SK-N-SH (cell line): ENCODE data around the gene CLMP. TPM values are rescaled to one million over a fixed set of nuclear protein-coding genes. Genes with fewer than 3 reads are reported as not detected.

Source experiments
- CTCF ChIA-PET: fragments of 300-600, 350-600 bp; formaldehyde crosslinking; extraction: SDS; loops from one replicate; lab custom pipeline; 2021; lab: Yijun Ruan, JAX
- POLR2A ChIA-PET: fragments of 350-600 bp; sonication (Branson Sonifier 250); formaldehyde crosslinking; extraction: SDS; loops from one replicate; lab custom pipeline; 2020; ENCODE audit warnings: antibody characterized with exemption, inconsistent platforms; lab: Yijun Ruan, JAX
- DNase-seq: peaks from one replicate; pipeline ENCODE4 v3.0.0; 2012
- H2AFZ ChIP-seq: fragments of 200-600 bp; sonication (generic); 2 replicates; pipeline ENCODE4 v1.8.1; 2016; ENCODE audit warnings: antibody characterized with exemption, mild to moderate bottlenecking, low read depth
- H3F3A ChIP-seq: fragments of 200-600 bp; sonication (generic); replicated peaks from 2 replicates; pipeline ENCODE3; 2016; ENCODE audit warnings: antibody characterized with exemption, mild to moderate bottlenecking; ENCODE audit not compliant: insufficient read depth
- H3K27ac ChIP-seq, 2 experiments: fragments of 200-500 bp in 1 of 2; fragments of 200-600 bp in 1 of 2; sonication (Bioruptor generic) in 1 of 2; sonication (generic), shearing (Covaris generic) in 1 of 2; 2 replicates each; pipeline versions ENCODE4 v1.5.1 to v1.6.1; 2014 to 2016; ENCODE audit warnings: low read depth in 2 of 2, inconsistent platforms in 1 of 2, low read length in 1 of 2, mild to moderate bottlenecking in 1 of 2, mixed read lengths in 1 of 2
- H3K27me3 ChIP-seq: fragments of 200-600 bp; sonication (generic), shearing (Covaris generic); 2 replicates; pipeline ENCODE4 v1.6.1; 2016; ENCODE audit warnings: mixed run types; ENCODE audit not compliant: insufficient read depth
- H3K36me3 ChIP-seq, 2 experiments: fragments of 200-500 bp in 1 of 2; fragments of 200-600 bp in 1 of 2; sonication (Bioruptor generic) in 1 of 2; sonication (generic) in 1 of 2; replicated peaks in 1 of 2; 2 replicates each; pipeline versions ENCODE3 to v1.5.1; 2014 to 2016; ENCODE audit warnings: low read length in 1 of 2, mild to moderate bottlenecking in 1 of 2; ENCODE audit not compliant: insufficient read depth in 2 of 2, control insufficient read depth in 1 of 2
- H3K4me1 ChIP-seq, 2 experiments: fragments of 200-500 bp in 1 of 2; fragments of 200-600 bp in 1 of 2; sonication (Bioruptor generic) in 1 of 2; sonication (generic), shearing (Covaris generic) in 1 of 2; 2 replicates each; pipeline versions ENCODE4 v1.5.1 to v1.6.1; 2014 to 2016; ENCODE audit warnings: low read depth in 1 of 2, low read length in 1 of 2, mixed run types in 1 of 2; ENCODE audit not compliant: insufficient read depth in 2 of 2, control insufficient read depth in 1 of 2
- H3K4me2 ChIP-seq: fragments of 200-600 bp; sonication (generic), shearing (Covaris generic); 2 replicates; pipeline ENCODE4 v1.6.1; 2017; ENCODE audit warnings: mixed run types
- H3K4me3 ChIP-seq, 2 experiments: fragments of 200-500 bp in 1 of 2; fragments of 200-600 bp in 1 of 2; sonication (Bioruptor generic) in 1 of 2; sonication (generic), shearing (Covaris generic) in 1 of 2; 2 replicates each; pipeline versions ENCODE4 v1.5.1 to v1.8.1; 2014 to 2016; ENCODE audit warnings: low read depth in 2 of 2, inconsistent platforms in 1 of 2, low read length in 1 of 2, mild to moderate bottlenecking in 1 of 2, mixed read lengths in 1 of 2, moderate library complexity in 1 of 2
- H3K79me2 ChIP-seq: fragments of 200-600 bp; sonication (generic); 2 replicates; pipeline ENCODE4 v1.8.1; 2017; ENCODE audit warnings: mild to moderate bottlenecking; ENCODE audit not compliant: insufficient read depth
- H3K9ac ChIP-seq: fragments of 200-600 bp; sonication (generic); 2 replicates; pipeline ENCODE4 v1.6.1; 2017; ENCODE audit warnings: mixed run types
- H3K9me2 ChIP-seq: fragments of 200-600 bp; sonication (generic); 2 replicates; pipeline ENCODE4 v1.6.1; 2017; ENCODE audit warnings: mixed run types
- H3K9me3 ChIP-seq: fragments of 200-600 bp; sonication (generic); 2 replicates; pipeline ENCODE4 v1.6.1; 2017; ENCODE audit warnings: mixed run types, mild to moderate bottlenecking, moderate library complexity
- H4K20me1 ChIP-seq: fragments of 200-600 bp; sonication (generic); 2 replicates; pipeline ENCODE4 v1.6.1; 2017; ENCODE audit warnings: mild to moderate bottlenecking, mixed run types; ENCODE audit not compliant: insufficient read depth
- CTCF ChIP-seq: fragments of 200-600 bp; sonication (generic); IDR thresholded peaks from 2 replicates; pipeline ENCODE4 v1.6.1; 2017; ENCODE audit warnings: antibody characterized with exemption, mild to moderate bottlenecking, moderate library complexity
- EP300 ChIP-seq, 2 experiments: IDR thresholded peaks; 2 replicates each; pipeline versions ENCODE4 v1.4.0 to v1.6.1; 2012; ENCODE audit warnings: borderline replicate concordance in 1 of 2, low read depth in 1 of 2, low read length in 1 of 2
- GATA2 ChIP-seq: sonication (generic); formaldehyde crosslinking; IDR thresholded peaks from 2 replicates; pipeline ENCODE4 v1.5.0; 2020; ENCODE audit warnings: mild to moderate bottlenecking, missing genetic modification reagents
- POLR2AphosphoS5 ChIP-seq: IDR thresholded peaks from 2 replicates; pipeline ENCODE4 v1.6.1; 2012; ENCODE audit warnings: low read depth, low read length
- RAD21 ChIP-seq: IDR thresholded peaks from 2 replicates; pipeline ENCODE4 v1.6.1; 2012; ENCODE audit warnings: mild to moderate bottlenecking, low read length
- USF1 ChIP-seq: IDR thresholded peaks from 2 replicates; pipeline ENCODE4 v1.4.0; 2012; ENCODE audit warnings: low read depth, borderline replicate concordance
- USF2 ChIP-seq: fragments of 150-350 bp; IDR thresholded peaks from 2 replicates; pipeline ENCODE4 v1.6.1; 2017; ENCODE audit warnings: antibody characterized with exemption, low read length, low read depth, borderline replicate concordance
- ZBTB33 ChIP-seq: IDR thresholded peaks from 2 replicates; pipeline ENCODE4 v1.4.0; 2012; ENCODE audit warnings: low read depth, borderline replicate concordance
- WGBS: methylation state at CpG from one replicate; pipeline ENCODE4 v1.1.6; 2017; ENCODE audit warnings: low lambda C conversion rate; 5-methylcytosine and 5-hydroxymethylcytosine counted together
- polyA plus RNA-seq, 3 experiments: library from polyadenylated mRNA; depleted of rRNA; stranded (reverse); fragments of >200 nt; gene quantifications; 2 replicates each; pipeline ENCODE4 v1.2.3, GENCODE V29; 2012

Gene CLMP
- polyA plus RNA-seq, 1 of the 3 experiments (the other 2 are of a cell fraction), result 61.9 TPM

GRCh38 chr11:123211981-123212380 lies 16.9 kb upstream of the CLMP start (continued):
- TF ChIP-seq CTCF (no peak), EP300 (IDR thresholded peaks at IDR 0.05; ENCODE audit: borderline replicate concordance in 1 of 2, low read depth in 1 of 2, low read length in 1 of 2) (no peak), USF1 (no peak)
- TF ChIP-seq, all 33 proteins: peak for 0

- Histone ChIP-seq H2AFZ (no peak overlapping the region), H3K4me2 (no peak overlapping the region), H3K9me2 (no peaks in the 10 kb centered on the region), H3K27ac (no peak overlapping the region), H3K9ac (no peak overlapping the region), H3K9me3 (no peaks in the 10 kb centered on the region), H3K79me2 (no peaks in the 10 kb centered on the region), H3K27me3 (no peaks in the 10 kb centered on the region), H3K36me3 (no peaks in the 10 kb centered on the region), H3F3A (peaks cover 10% of the 10 kb centered on the region), H4K20me1 (no peaks in the 10 kb centered on the region), H3K4me3 (no peak overlapping the region), H3K4me1 (peaks cover 13 to 14% of the 10 kb centered on the region in 2 experiments; a peak in 2 of 4 replicates)
- CTCF ChIA-PET, result interaction anchor here (0.7 to 3.8 kb wide), 6 partner anchors 20 to 99 kb away, joined by 3 to 16 read pairs (median 4); no protein-coding TSS in a partner anchor
- peak; percentile 44 for DNase-seq
- TF ChIP-seq POLR2AphosphoS5, result no peak
- no peak for TF ChIP-seq RAD21
- no peak for TF ChIP-seq GATA2 (CRISPR knock-in tag)
- no peak for TF ChIP-seq ZBTB33
- no peak for TF ChIP-seq USF2
- POLR2A ChIA-PET, result no interaction called here
- 95% methylated on average over 11 of the region's 11 CpGs for WGBS
Measured at GRCh38 chr11:123211149-123211852, 16.3 kb upstream of the CLMP start.
